GM12865 (cell line): Measurements from ENCODE around the gene INAFM1.
"Not testable (repeated sequence)": the region's sequence is repeated elsewhere in the genome, so short reads cannot be mapped to it uniquely, and the experiment has no call there.

ENCODE experiments used
- DNase-seq: peaks from one replicate; pipeline ENCODE4 v3.0.0; 2010; ENCODE audit warnings: low read depth
- H3K4me3 ChIP-seq: 2 replicates; pipeline ENCODE4 v1.5.1; 2011; ENCODE audit warnings: mild to moderate bottlenecking, low read depth, low read length, control low read depth
- CTCF ChIP-seq: IDR thresholded peaks from 2 replicates; pipeline ENCODE4 v1.5.1; 2011; ENCODE audit warnings: low read length, control low read depth, low read depth, inconsistent platforms; ENCODE audit not compliant: insufficient read depth; ENCODE audit errors: missing control alignments

INAFM1 gene

GRCh38 chr19:47243364-47243775 is 31.3 kb upstream of the INAFM1 start:
- H3K4me3 ChIP-seq = peak overlapping the region; percentile 61
- DNase-seq = no peak
- no peak for TF ChIP-seq CTCF

GRCh38 chr19:47243776-47244547 is 30.7 kb upstream of the INAFM1 start:
- H3K4me3 ChIP-seq = peak overlapping the region; percentile 61
- DNase-seq = peak; percentile 97
- TF ChIP-seq CTCF = peak; percentile 94

GRCh38 chr19:47247308-47247990 is 27.2 kb upstream of the INAFM1 start:
- no peak overlapping the region for H3K4me3 ChIP-seq
- DNase-seq = peak; percentile 83
- TF ChIP-seq CTCF = peak; percentile 88

- not testable (repeated sequence) for H3K4me3 ChIP-seq
Measured at GRCh38 chr19:47253016-47253415, 21.7 kb upstream of the INAFM1 start.

GRCh38 chr19:47253467-47253881 is 21.2 kb upstream of the INAFM1 start:
- no peak overlapping the region for H3K4me3 ChIP-seq
- TF ChIP-seq CTCF = no peak
- DNase-seq = no peak

More at GRCh38 chr19:47253016-47253415, 21.7 kb upstream of the INAFM1 start:
- DNase-seq = not testable (repeated sequence)

GRCh38 chr19:47253970-47254369 is 20.7 kb upstream of the INAFM1 start:
- no peak overlapping the region for H3K4me3 ChIP-seq
- DNase-seq = no peak
- TF ChIP-seq CTCF = no peak

- DNase-seq = peak; percentile 98
- peak within 1 kb of the TSS; percentile 83 for H3K4me3 ChIP-seq
- no peak for TF ChIP-seq CTCF
Measured at GRCh38 chr19:47255879-47256692, 18.6 kb upstream of the INAFM1 start, which contains the start of gene CCDC9. TSS of gene CCDC9 (plus strand) at chr19:47256525. CDS start at chr19:47258401, 1,876 bp downstream.
